A549 (cell line): ENCODE measurements around the gene DUOX2. TPM values are rescaled to one million over a fixed set of nuclear protein-coding genes. Genes with fewer than 3 reads are reported as not detected.

ENCODE experiments used
- ATAC-seq, 2 experiments: fragments of 200-7000 bp in 1 of 2; fragments of >200 bp in 1 of 2; cut with Nextera tagmentation in 1 of 2; cut with Tn5 transposase in 1 of 2; 3 replicates each; pipeline versions ENCODE4 v1.8.0 to v1.9.1; 2018 to 2020; ENCODE audit warnings: mild to moderate bottlenecking in 1 of 2, moderate library complexity in 1 of 2
- CTCF ChIA-PET: fragments of 300-600 bp; sonication (Branson Sonifier 250); formaldehyde crosslinking; extraction: SDS; loops from one replicate; lab custom pipeline; 2021; ENCODE audit warnings: antibody characterized with exemption, inconsistent platforms; lab: Yijun Ruan, JAX
- POLR2A ChIA-PET: fragments of 350-600 bp; formaldehyde crosslinking; extraction: SDS; loops from one replicate; lab custom pipeline; 2021; ENCODE audit warnings: antibody characterized with exemption, inconsistent platforms; lab: Yijun Ruan, JAX
- DNase-seq, 2 experiments: peaks; one replicate each; pipeline versions ENCODE4 v3.0.0 to v3.0.0-alpha.2; 2011 to 2016; ENCODE audit warnings: low read depth in 1 of 2, low spot score in 1 of 2
- FAIRE-seq: peaks from 2 replicates; lab custom pipeline; 2011; peaks lifted over from hg19 to GRCh38; lab: Jason Lieb, UNC
- H3K27ac ChIP-seq, 2 experiments: fragments of >200 bp; sonication (Bioruptor Twin); formaldehyde crosslinking; 3 replicates each; pipeline ENCODE4 v1.5.1; 2016 to 2017
- H3K4me1 ChIP-seq: fragments of >200 bp; sonication (Bioruptor Twin); formaldehyde crosslinking; 3 replicates; pipeline ENCODE4 v1.6.1; 2016
- H3K4me2 ChIP-seq: fragments of >200 bp; sonication (Bioruptor Twin); formaldehyde crosslinking; 3 replicates; pipeline ENCODE4 v1.6.1; 2016
- H3K4me3 ChIP-seq: fragments of >200 bp; sonication (Bioruptor Twin); formaldehyde crosslinking; 3 replicates; pipeline ENCODE4 v1.5.1; 2016
- H3K9me3 ChIP-seq: fragments of >200 bp; sonication (Bioruptor Twin); formaldehyde crosslinking; 3 replicates; pipeline ENCODE4 v1.6.1; 2016
- BHLHE40 ChIP-seq: IDR thresholded peaks from 2 replicates; pipeline ENCODE4 v1.6.1; 2012; ENCODE audit warnings: low read depth, low read length, inconsistent platforms
- CHD2 ChIP-seq: fragments of 150-350 bp; IDR thresholded peaks from 2 replicates; pipeline ENCODE4 v1.6.1; 2014; ENCODE audit warnings: low read length; ENCODE audit not compliant: partially characterized antibody
- EHF ChIP-seq: fragments of 250-450 bp; sonication (Bioruptor Pico); IDR thresholded peaks from 2 replicates; pipeline ENCODE4 v1.5.0; 2020; ENCODE audit warnings: mild to moderate bottlenecking
- EHMT2 ChIP-seq: fragments of 200-600 bp; sonication (generic); IDR thresholded peaks from 2 replicates; pipeline ENCODE4 v1.6.1; 2016; ENCODE audit warnings: antibody characterized with exemption, low read depth, mild to moderate bottlenecking, moderate library complexity
- FOXS1 ChIP-seq: fragments of 250-450 bp; sonication (Bioruptor Pico); IDR thresholded peaks from 2 replicates; pipeline ENCODE4 v1.5.0; 2020; ENCODE audit warnings: mild to moderate bottlenecking, moderate library complexity
- KDM1A ChIP-seq: fragments of 200-600 bp; sonication (generic); IDR thresholded peaks from 2 replicates; pipeline ENCODE4 v1.6.1; 2016; ENCODE audit warnings: low read depth, mild to moderate bottlenecking
- MAZ ChIP-seq: fragments of 150-350 bp; IDR thresholded peaks from 2 replicates; pipeline ENCODE4 v1.6.1; 2014; ENCODE audit warnings: antibody characterized with exemption, low read depth, low read length, borderline replicate concordance
- MYC ChIP-seq: IDR thresholded peaks from 2 replicates; pipeline ENCODE4 v1.6.1; 2012; ENCODE audit warnings: mild to moderate bottlenecking, inconsistent platforms, low read length, improper control_type of control experiment, borderline replicate concordance
- PBX3 ChIP-seq: IDR thresholded peaks from 2 replicates; pipeline ENCODE4 v1.6.1; 2012
- PHF8 ChIP-seq: fragments of 200-600 bp; sonication (generic); IDR thresholded peaks from 2 replicates; pipeline ENCODE4 v1.6.1; 2016; ENCODE audit warnings: low read depth, mild to moderate bottlenecking, antibody characterized with exemption, moderate library complexity, borderline replicate concordance
- POLR2A ChIP-seq: IDR thresholded peaks from 2 replicates; pipeline ENCODE4 v1.6.1; 2012; ENCODE audit warnings: mild to moderate bottlenecking, low read length
- POLR2AphosphoS2 ChIP-seq: conservative IDR thresholded peaks from 2 replicates; pipeline ENCODE4 v1.6.1; 2012; ENCODE audit warnings: low read length, improper control_type of control experiment, inconsistent platforms
- RAD21 ChIP-seq, 2 experiments: fragments of >200 bp in 1 of 2; sonication (Bioruptor Twin) in 1 of 2; formaldehyde crosslinking in 1 of 2; IDR thresholded peaks in 1 of 2; conservative IDR thresholded peaks in 1 of 2; 2 replicates in 1 of 2; 3 replicates in 1 of 2; pipeline ENCODE4 v1.6.1; 2012 to 2018; ENCODE audit warnings: inconsistent platforms in 1 of 2
- RARB ChIP-seq: fragments of 250-450 bp; sonication (Bioruptor Pico); IDR thresholded peaks from 2 replicates; pipeline ENCODE4 v1.8.0; 2021; ENCODE audit warnings: mild to moderate bottlenecking, moderate library complexity
- RCOR1 ChIP-seq: fragments of 150-350 bp; IDR thresholded peaks from 2 replicates; pipeline ENCODE4 v1.6.1; 2014; ENCODE audit warnings: antibody characterized with exemption, low read length, low read depth
- RFX5 ChIP-seq: fragments of 450-650 bp; IDR thresholded peaks from 2 replicates; pipeline ENCODE4 v1.7.1; 2014; ENCODE audit warnings: antibody characterized with exemption, mild to moderate bottlenecking, moderate library complexity
- RNF2 ChIP-seq: fragments of 200-600 bp; sonication (generic); IDR thresholded peaks from 2 replicates; pipeline ENCODE4 v1.6.1; 2016; ENCODE audit warnings: low read depth, mild to moderate bottlenecking, antibody characterized with exemption, moderate library complexity, borderline replicate concordance
- SREBF2 ChIP-seq: fragments of 450-650 bp; IDR thresholded peaks from 2 replicates; pipeline ENCODE4 v1.6.1; 2014; ENCODE audit warnings: mild to moderate bottlenecking, moderate library complexity
- TP53 ChIP-seq: fragments of 250-450 bp; sonication (Bioruptor Pico); IDR thresholded peaks from 2 replicates; pipeline ENCODE4 v1.5.0; 2021; ENCODE audit warnings: mild to moderate bottlenecking, moderate library complexity
- USF2 ChIP-seq: fragments of 450-650 bp; IDR thresholded peaks from 2 replicates; pipeline ENCODE4 v1.6.1; 2014; ENCODE audit warnings: antibody characterized with exemption
- ZSCAN20 ChIP-seq: fragments of 250-450 bp; sonication (Bioruptor Pico); IDR thresholded peaks from 2 replicates; pipeline ENCODE4 v1.8.0; 2022; ENCODE audit warnings: mild to moderate bottlenecking, moderate library complexity
- WGBS: methylation state at CpG from one replicate; pipeline ENCODE4 v1.1.6; 2017; ENCODE audit errors: missing lambda C conversion rate; 5-methylcytosine and 5-hydroxymethylcytosine counted together
- polyA plus RNA-seq, 4 experiments: library from polyadenylated mRNA; depleted of rRNA in 3 of 4; stranded (reverse); fragments of >200 nt; fragmentation: RNase III in 1 of 4; extraction: RNeasy Plus Mini Kit Qiagen cat#74134 plus additional on column Dnase treatment in 1 of 4; gene quantifications; 2 replicates in 3 of 4; 3 replicates in 1 of 4; pipeline ENCODE4 v1.2.3, GENCODE V29; 2011 to 2017

DUOX2 gene
- polyA plus RNA-seq, 2 of the 4 experiments (the other 2 are of a cell fraction): 0.05 to 0.06 TPM

- TF ChIP-seq PBX3: no peak
- no peak for TF ChIP-seq RNF2
- no peak for TF ChIP-seq RAD21 (conservative IDR thresholded peaks at IDR 0.05 in 1 of 2, IDR thresholded peaks at IDR 0.05 in 1 of 2)
- TF ChIP-seq USF2: no peak
- TF ChIP-seq MYC: no peak
- TF ChIP-seq BHLHE40: no peak
- TF ChIP-seq SREBF2: no peak
- TF ChIP-seq, all 56 proteins: peak for 0
Observed at GRCh38 chr15:45134682-45135604, 21.0 kb upstream of the DUOX2 start (continued).

- 70% methylated on average over 3 of the region's 7 CpGs for WGBS
- ATAC-seq (no peak), FAIRE-seq (no peak), DNase-seq (no peak)
- ChIA-PET CTCF (interaction anchor here (2.1 kb wide), 1 partner anchor 16 kb away, joined by 6 read pairs; no protein-coding TSS in a partner anchor), POLR2A (no interaction called here)
- Histone ChIP-seq H3K4me2 (no peak overlapping the region), H3K4me3 (no peak overlapping the region)
- no peak for TF ChIP-seq RNF2
- no peak for TF ChIP-seq ZSCAN20 (CRISPR knock-in tag)
- TF ChIP-seq RARB: no peak
- TF ChIP-seq POLR2A: no peak
- TF ChIP-seq PHF8: no peak
- no peak for TF ChIP-seq RCOR1
- TF ChIP-seq MAZ: no peak
- no peak for TF ChIP-seq CHD2
- no peak for TF ChIP-seq TP53 (CRISPR knock-in tag)
- no peak for TF ChIP-seq EHF
- no peak for TF ChIP-seq POLR2AphosphoS2
- TF ChIP-seq RFX5: no peak
- no peak for TF ChIP-seq FOXS1
- TF ChIP-seq EHMT2: no peak
- TF ChIP-seq, all 56 proteins: peak for 0
- no peaks in the 10 kb centered on the region for H3K9me3 ChIP-seq
- no peak overlapping the region for H3K27ac ChIP-seq
- no peaks in the 10 kb centered on the region for H3K4me1 ChIP-seq
Observed at GRCh38 chr15:45134046-45134445, 20.1 kb upstream of the DUOX2 start.

GRCh38 chr15:45133561-45133920, 19.6 kb upstream of the DUOX2 start:
- no peaks in the 10 kb centered on the region for H3K9me3 ChIP-seq
- DNase-seq (no peak), FAIRE-seq (no peak), ATAC-seq (no peak)
- no peak overlapping the region for H3K4me3 ChIP-seq
- POLR2A ChIA-PET: no interaction called here
- H3K27ac ChIP-seq: no peak overlapping the region
- 74% methylated on average over 5 of the region's 5 CpGs for WGBS
- TF ChIP-seq SREBF2 (no peak), EHMT2 (no peak), KDM1A (no peak)
- CTCF ChIA-PET: interaction anchor here (1.6 to 2.1 kb wide), 2 partner anchors 12 to 15 kb away, joined by 4 to 6 read pairs; no protein-coding TSS in a partner anchor
- no peaks in the 10 kb centered on the region for H3K4me1 ChIP-seq
- H3K4me2 ChIP-seq: no peak overlapping the region
